Mammary epithelial cell (primary cell): ENCODE measurements around the gene STXBP5.

Source experiments
- EZH2 ChIP-seq: IDR thresholded peaks from 2 replicates; pipeline ENCODE4 v1.6.1; 2012; ENCODE audit warnings: low read length, inconsistent platforms, borderline replicate concordance
- TF ChIP-seq, protein P1 (sequence below), 2 donors: IDR thresholded peaks in 1 of 2; conservative IDR thresholded peaks in 1 of 2; 2 replicates each; pipeline ENCODE4 v1.5.1; 2011 to 2012; ENCODE audit warnings: inconsistent platforms in 2 of 2, low read length in 2 of 2, mild to moderate bottlenecking in 2 of 2, control low read depth in 1 of 2, low read depth in 1 of 2; ENCODE audit not compliant: insufficient read depth in 1 of 2; ENCODE audit errors: extremely low read depth in 1 of 2

DNA sequence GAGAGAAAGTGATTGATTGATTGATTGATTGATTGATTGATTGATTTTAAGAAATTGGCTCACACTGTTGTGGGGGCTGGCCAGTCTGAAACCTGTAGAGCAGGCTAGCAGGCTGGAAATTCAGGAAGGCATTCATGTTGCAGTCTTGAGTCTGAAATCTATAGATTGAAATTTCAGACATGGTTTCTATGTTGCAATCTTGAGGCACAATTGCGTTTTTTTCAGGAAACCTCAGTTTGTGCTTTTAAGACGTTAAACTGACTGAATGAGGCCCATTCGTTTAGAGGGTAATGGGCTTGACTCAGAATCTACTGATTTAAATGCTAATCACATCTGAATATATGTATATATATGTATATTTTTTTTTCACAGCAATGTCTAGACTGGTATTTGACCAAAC, 106.3 kb downstream of the STXBP5 start:
- TF ChIP-seq, protein P1, sequence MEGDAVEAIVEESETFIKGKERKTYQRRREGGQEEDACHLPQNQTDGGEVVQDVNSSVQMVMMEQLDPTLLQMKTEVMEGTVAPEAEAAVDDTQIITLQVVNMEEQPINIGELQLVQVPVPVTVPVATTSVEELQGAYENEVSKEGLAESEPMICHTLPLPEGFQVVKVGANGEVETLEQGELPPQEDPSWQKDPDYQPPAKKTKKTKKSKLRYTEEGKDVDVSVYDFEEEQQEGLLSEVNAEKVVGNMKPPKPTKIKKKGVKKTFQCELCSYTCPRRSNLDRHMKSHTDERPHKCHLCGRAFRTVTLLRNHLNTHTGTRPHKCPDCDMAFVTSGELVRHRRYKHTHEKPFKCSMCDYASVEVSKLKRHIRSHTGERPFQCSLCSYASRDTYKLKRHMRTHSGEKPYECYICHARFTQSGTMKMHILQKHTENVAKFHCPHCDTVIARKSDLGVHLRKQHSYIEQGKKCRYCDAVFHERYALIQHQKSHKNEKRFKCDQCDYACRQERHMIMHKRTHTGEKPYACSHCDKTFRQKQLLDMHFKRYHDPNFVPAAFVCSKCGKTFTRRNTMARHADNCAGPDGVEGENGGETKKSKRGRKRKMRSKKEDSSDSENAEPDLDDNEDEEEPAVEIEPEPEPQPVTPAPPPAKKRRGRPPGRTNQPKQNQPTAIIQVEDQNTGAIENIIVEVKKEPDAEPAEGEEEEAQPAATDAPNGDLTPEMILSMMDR (conservative IDR thresholded peaks at IDR 0.05 in 1 of 2, IDR thresholded peaks at IDR 0.05 in 1 of 2; ENCODE audit: extremely low read depth in 1 of 2, insufficient read depth in 1 of 2, low read depth in 1 of 2, low read length in 2 of 2) = no peak
- TF ChIP-seq EZH2 = no peak
